PC-3 (cell line): ENCODE data around the gene NCBP3.

Experiments used
- EZH2 ChIP-seq: fragments of 300-600 bp; sonication (generic); IDR thresholded peaks from one replicate; pipeline ENCODE4 v1.6.1; 2017; ENCODE audit warnings: antibody characterized with exemption, mild to moderate bottlenecking, low read length; ENCODE audit not compliant: unreplicated experiment
- EZH2phosphoT487 ChIP-seq: fragments of 300-600 bp; sonication (generic); IDR thresholded peaks from 2 replicates; pipeline ENCODE4 v1.6.1; 2018; ENCODE audit warnings: mild to moderate bottlenecking, antibody characterized with exemption, low read length, borderline replicate concordance
- TF ChIP-seq, protein P1 (sequence below): fragments of 300-600 bp; sonication (generic); conservative IDR thresholded peaks from 2 replicates; pipeline ENCODE4 v1.5.1; 2017; ENCODE audit warnings: antibody characterized with exemption, low read depth, mild to moderate bottlenecking, low read length

DNA sequence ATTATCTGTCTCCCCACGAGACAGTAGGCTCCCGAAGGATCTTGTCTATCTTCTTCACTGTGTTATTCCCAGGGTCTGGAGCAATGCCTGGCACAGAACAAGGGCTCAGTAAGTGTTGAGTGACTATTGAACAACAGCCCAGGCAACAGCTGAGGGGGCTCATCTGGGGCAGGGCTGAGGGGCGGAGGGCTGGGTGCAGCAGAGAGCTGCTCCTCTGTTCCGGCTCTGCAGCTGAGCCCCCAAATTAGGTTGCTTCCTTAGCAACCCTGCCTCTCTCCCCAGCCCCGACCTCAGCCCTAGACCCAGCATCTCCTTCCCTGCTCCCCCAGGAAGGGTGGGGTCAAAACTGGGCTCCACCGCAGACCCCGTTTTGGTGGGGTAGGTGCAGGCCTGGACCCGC is 77.3 kb downstream of the NCBP3 start:
- TF ChIP-seq EZH2phosphoT487: no peak
- TF ChIP-seq, protein P1, sequence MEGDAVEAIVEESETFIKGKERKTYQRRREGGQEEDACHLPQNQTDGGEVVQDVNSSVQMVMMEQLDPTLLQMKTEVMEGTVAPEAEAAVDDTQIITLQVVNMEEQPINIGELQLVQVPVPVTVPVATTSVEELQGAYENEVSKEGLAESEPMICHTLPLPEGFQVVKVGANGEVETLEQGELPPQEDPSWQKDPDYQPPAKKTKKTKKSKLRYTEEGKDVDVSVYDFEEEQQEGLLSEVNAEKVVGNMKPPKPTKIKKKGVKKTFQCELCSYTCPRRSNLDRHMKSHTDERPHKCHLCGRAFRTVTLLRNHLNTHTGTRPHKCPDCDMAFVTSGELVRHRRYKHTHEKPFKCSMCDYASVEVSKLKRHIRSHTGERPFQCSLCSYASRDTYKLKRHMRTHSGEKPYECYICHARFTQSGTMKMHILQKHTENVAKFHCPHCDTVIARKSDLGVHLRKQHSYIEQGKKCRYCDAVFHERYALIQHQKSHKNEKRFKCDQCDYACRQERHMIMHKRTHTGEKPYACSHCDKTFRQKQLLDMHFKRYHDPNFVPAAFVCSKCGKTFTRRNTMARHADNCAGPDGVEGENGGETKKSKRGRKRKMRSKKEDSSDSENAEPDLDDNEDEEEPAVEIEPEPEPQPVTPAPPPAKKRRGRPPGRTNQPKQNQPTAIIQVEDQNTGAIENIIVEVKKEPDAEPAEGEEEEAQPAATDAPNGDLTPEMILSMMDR: no peak
- no peak for TF ChIP-seq EZH2
